ENCODE results near the gene SOD2. TPM values are rescaled to one million over a fixed set of nuclear protein-coding genes. Genes with fewer than 3 reads are reported as not detected.
"Not testable (repeated sequence)": the region's sequence is repeated elsewhere in the genome, so short reads cannot be mapped to it uniquely, and the experiment has no call there.

The SOD2 gene
- total RNA-seq, 4 donors from 2014 or later = 147 to 927 (median 395) TPM

DNA sequence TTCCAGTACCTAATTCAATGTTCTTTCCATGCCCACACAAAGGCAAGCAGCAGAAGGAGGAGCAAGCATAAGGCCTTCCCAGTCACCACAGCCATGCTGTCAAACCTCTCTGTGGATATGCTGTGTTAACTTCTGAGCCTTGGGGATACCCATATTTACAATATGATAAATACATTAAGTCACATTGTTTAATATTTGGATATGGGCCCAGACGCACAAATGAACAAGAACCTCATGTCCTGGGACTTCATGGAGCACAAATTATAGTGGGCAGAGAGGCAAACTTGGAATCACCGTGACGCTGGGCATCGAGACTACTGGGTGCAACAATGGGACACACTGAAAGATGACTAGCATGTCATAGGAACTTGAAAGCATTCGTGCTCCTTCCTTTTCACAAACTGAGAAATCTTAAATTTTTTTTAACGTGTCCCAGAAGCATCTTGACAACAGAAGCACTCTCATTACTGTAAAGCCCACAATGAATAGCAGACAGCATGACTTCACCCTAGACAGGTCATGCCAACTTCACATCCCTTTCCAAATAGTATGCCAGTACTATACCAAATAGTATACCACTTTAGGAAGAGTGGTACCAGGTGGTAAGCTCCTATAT is 16.0 kb downstream of the SOD2 start:
- Histone ChIP-seq H3K9me3 (no peaks in the 10 kb centered on the region), H3K27me3 (no peaks in the 10 kb centered on the region), H3K4me3 (no peak overlapping the region), H3K27ac (replicated peaks in 1 of 4) (peak overlapping the region in 1 of 4 donors; percentile 23), H3K36me3 (peaks cover 14 to 50% (median 29%) of the 10 kb centered on the region in 4 donors), H3K4me1 (peaks cover 8 to 33% (median 30%) of the 10 kb centered on the region in 4 donors)
- DNase-seq (ENCODE audit: extremely low spot score) = peak; percentile 47
- 56% methylated on average over 6 of the region's 6 CpGs for WGBS
- TF ChIP-seq POLR2A (IDR thresholded peaks at IDR 0.05; ENCODE audit: low read depth) (no peak), EP300 (IDR thresholded peaks at IDR 0.05) (no peak), POLR2AphosphoS5 (IDR thresholded peaks at IDR 0.05) (no peak)
- TF ChIP-seq, protein P1, sequence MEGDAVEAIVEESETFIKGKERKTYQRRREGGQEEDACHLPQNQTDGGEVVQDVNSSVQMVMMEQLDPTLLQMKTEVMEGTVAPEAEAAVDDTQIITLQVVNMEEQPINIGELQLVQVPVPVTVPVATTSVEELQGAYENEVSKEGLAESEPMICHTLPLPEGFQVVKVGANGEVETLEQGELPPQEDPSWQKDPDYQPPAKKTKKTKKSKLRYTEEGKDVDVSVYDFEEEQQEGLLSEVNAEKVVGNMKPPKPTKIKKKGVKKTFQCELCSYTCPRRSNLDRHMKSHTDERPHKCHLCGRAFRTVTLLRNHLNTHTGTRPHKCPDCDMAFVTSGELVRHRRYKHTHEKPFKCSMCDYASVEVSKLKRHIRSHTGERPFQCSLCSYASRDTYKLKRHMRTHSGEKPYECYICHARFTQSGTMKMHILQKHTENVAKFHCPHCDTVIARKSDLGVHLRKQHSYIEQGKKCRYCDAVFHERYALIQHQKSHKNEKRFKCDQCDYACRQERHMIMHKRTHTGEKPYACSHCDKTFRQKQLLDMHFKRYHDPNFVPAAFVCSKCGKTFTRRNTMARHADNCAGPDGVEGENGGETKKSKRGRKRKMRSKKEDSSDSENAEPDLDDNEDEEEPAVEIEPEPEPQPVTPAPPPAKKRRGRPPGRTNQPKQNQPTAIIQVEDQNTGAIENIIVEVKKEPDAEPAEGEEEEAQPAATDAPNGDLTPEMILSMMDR (IDR thresholded peaks at IDR 0.05) = no peak
- intact Hi-C loops (cut with DNase I) = no loop called here

DNA sequence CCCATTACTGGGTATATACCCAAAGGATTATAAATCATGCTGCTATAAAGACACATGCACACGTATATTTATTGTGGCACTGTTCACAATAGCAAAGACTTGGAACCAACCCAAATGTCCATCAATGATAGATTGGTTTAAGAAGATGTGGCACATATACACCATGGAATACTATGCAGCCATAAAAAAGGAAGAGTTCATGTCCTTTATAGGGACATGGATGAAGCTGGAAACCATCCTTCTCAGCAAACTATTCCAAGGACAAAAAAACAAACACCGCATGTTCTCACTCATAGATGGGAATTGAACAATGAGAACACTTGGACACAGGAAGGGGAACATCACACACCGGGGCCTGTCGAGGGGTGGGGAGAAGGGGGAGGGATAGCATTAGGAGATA is 16.8 kb downstream of the SOD2 start:
- H3K27me3 ChIP-seq; H3K9me3 ChIP-seq; intact Hi-C loops (cut with DNase I); DNase-seq (ENCODE audit: extremely low spot score); H3K4me3 ChIP-seq; H3K27ac ChIP-seq (replicated peaks in 1 of 4): not testable (repeated sequence)
- WGBS = 84% methylated on average over 4 of the region's 4 CpGs
- H3K4me1 ChIP-seq = peaks cover 2 to 27% (median 23%) of the 10 kb centered on the region in 4 donors
- peaks cover 15 to 46% (median 29%) of the 10 kb centered on the region in 4 donors for H3K36me3 ChIP-seq

DNA sequence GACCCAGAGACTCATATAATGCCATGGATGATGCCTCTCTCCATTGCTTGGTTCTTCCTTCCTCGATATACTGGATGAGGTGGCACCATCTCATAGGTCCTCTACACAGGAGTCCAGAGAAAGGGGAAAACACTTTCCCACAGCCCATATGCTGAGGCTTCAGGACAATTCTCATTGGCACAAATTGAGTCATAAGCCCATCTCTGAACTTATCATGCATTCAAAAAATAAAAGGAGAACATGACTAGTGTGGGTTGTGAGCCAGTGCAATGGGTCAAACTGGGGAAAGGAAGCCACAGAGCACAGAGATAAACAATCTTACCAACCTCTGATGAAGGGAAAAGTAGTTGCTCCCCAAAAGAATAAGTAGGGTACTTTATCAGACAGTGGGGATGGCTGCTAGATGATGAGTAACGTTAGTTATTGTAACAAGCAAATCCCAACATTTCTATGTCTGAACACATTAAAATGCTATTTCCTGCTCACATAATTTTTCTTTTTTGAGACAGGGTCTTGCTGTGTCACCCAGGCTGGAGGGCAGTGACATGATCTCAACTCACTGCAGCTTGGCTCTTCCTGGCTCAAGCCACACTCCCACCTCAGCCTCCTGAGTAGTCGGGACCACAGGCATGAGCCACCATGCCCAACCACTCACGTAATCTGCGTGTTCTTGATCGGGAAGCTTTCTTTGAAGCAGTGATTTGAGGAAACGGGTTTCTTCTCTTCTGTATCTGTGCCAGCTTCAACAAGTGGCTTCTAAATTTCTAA is 27.0 kb downstream of the SOD2 start:
- no peak for DNase-seq (ENCODE audit: extremely low spot score)
- Histone ChIP-seq H3K4me1 (no peaks in the 10 kb centered on the region), H3K9me3 (no peaks in the 10 kb centered on the region), H3K27me3 (no peaks in the 10 kb centered on the region), H3K4me3 (no peak overlapping the region), H3K36me3 (peaks cover 10 to 35% (median 15%) of the 10 kb centered on the region in 4 donors), H3K27ac (replicated peaks in 1 of 4) (no peak overlapping the region)
- intact Hi-C loops (cut with DNase I) = no loop called here
- TF ChIP-seq POLR2AphosphoS5 (IDR thresholded peaks at IDR 0.05) (no peak), EP300 (IDR thresholded peaks at IDR 0.05) (no peak), POLR2A (IDR thresholded peaks at IDR 0.05; ENCODE audit: low read depth) (no peak)
- TF ChIP-seq, protein P1 (IDR thresholded peaks at IDR 0.05) = no peak
- 98% methylated on average over 7 of the region's 7 CpGs for WGBS

DNA sequence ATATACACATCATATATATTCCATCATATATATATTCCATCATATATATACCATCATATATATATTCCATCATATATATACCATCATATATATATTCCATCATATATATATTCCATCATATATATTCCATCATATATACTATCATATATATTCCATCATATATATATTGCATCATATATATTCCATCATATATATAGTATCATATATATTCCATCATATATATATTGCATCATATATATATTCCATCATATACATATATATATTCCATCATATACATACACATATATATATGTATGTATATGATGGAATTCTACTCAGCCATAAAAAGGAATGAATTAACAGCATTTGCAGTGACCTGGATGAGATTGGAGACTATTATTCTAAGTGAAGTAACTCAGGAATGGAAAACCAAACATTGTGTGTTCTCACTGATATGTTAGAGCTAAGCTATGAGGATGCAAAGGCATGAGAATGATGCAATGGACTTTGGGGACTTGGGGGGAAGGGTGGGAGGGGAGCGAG is 29.6 kb downstream of the SOD2 start:
- WGBS = 96% methylated on average over 1 of the region's 1 CpG
- H3K27me3 ChIP-seq; H3K4me3 ChIP-seq; DNase-seq (ENCODE audit: extremely low spot score); H3K9me3 ChIP-seq; H3K4me1 ChIP-seq; intact Hi-C loops (cut with DNase I); H3K27ac ChIP-seq (replicated peaks in 1 of 4): not testable (repeated sequence)
- H3K36me3 ChIP-seq = peaks cover 0 to 12% (median 5%) of the 10 kb centered on the region in 4 donors

DNA sequence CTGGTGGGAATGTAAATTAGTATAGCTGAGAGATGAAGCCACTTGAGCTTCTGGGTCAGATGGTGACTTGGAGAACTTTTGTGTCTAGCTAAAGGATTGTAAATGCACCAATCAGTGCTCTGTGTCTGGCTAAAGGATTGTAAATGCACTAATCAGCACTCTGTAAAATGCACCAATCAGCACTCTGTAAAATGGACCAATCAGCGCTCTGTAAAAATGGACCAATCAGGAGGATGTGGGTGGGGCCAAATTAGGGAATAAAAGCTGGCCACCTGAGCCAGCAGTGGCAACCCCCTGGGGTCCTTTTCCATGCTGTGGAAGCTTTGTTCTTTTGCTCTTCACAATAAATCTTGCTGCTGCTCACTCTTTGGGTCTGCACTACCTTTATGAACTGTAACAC is 31.1 kb downstream of the SOD2 start:
- H3K27me3 ChIP-seq; H3K27ac ChIP-seq (replicated peaks in 1 of 4); H3K4me3 ChIP-seq; H3K4me1 ChIP-seq; H3K9me3 ChIP-seq; intact Hi-C loops (cut with DNase I): not testable (repeated sequence)
- peaks cover 0 to 12% (median 5%) of the 10 kb centered on the region in 4 donors for H3K36me3 ChIP-seq
- 92% methylated on average over 1 of the region's 1 CpG for WGBS
- peak; percentile 62 for DNase-seq (ENCODE audit: extremely low spot score)

DNA sequence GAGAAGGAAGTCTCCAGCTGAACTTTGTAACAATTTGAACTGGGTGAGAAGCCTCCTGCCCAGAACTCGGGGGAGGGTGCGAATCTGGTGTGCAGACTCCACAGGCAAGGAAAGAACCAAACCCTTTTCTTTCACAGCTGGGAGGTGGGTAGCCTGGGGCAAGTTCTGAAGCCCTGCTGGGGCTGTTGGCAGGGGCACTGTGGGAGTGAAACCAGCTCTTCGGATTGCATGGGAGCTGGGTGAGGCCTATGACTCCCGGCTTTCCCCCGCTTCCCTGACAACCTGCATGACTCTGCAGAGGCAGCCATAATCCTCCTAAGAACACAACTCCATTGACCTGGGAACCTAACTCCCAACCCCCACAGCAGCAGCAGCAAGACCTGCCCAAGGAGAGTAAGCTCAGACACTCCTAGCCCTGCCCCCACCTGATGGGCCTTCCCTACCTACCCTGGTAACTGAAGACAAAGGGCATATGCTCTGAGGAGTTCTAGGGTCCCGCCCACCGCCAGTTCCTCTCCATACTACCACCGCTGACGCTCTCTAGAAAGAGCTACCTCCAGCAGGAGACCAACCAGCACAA is 37.5 kb downstream of the SOD2 start:
- TF ChIP-seq, protein P1 (IDR thresholded peaks at IDR 0.05) = no peak
- TF ChIP-seq POLR2A (IDR thresholded peaks at IDR 0.05; ENCODE audit: low read depth) (no peak), POLR2AphosphoS5 (IDR thresholded peaks at IDR 0.05) (no peak), EP300 (IDR thresholded peaks at IDR 0.05) (no peak)
- Histone ChIP-seq H3K9me3 (no peaks in the 10 kb centered on the region), H3K27me3 (no peaks in the 10 kb centered on the region), H3K4me1 (no peaks in the 10 kb centered on the region), H3K27ac (replicated peaks in 1 of 4) (no peak overlapping the region), H3K4me3 (no peak overlapping the region), H3K36me3 (no peaks in the 10 kb centered on the region)
- WGBS = 92% methylated on average over 7 of the region's 9 CpGs
- intact Hi-C loops (cut with DNase I) = loop anchor here (2.0 kb wide), 1 partner anchor 481 kb away; no protein-coding TSS in a partner anchor
- no peak for DNase-seq (ENCODE audit: extremely low spot score)
